NCI-H1930 (cell line): ENCODE measurements around the gene SLC25A43.

Experiments
- DNase-seq, 2 experiments: peaks; one replicate each; lab custom pipeline; 2025; lab: John Stamatoyannopoulos, UW

SLC25A43 gene

DNA sequence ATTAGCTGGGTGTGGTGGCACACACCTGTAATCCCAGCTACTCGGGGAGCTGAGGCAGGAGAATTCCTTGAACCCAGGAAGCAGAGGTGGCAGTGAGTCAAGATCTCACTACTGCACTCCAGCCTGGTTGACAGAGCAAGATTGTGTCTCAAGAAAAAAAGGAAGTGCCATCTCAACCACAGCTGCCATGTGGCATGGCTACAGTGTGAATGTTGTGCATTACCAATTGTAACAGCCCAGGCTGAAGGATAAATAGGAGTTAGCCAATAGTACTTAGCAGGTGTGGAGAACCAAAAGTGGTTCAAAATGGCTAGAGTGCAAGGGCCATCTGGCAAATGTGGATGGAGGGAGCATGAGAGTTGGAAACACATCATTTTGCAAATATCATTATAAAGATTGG lies 98.0 kb downstream of the SLC25A43 start:
- no peak for DNase-seq

- no peak for DNase-seq
Measured at GRCh38 chrX:119500061-119500800, 101.1 kb downstream of the SLC25A43 start.

- DNase-seq: no peak
Measured at GRCh38 chrX:119501511-119502148, 102.5 kb downstream of the SLC25A43 start.

DNA sequence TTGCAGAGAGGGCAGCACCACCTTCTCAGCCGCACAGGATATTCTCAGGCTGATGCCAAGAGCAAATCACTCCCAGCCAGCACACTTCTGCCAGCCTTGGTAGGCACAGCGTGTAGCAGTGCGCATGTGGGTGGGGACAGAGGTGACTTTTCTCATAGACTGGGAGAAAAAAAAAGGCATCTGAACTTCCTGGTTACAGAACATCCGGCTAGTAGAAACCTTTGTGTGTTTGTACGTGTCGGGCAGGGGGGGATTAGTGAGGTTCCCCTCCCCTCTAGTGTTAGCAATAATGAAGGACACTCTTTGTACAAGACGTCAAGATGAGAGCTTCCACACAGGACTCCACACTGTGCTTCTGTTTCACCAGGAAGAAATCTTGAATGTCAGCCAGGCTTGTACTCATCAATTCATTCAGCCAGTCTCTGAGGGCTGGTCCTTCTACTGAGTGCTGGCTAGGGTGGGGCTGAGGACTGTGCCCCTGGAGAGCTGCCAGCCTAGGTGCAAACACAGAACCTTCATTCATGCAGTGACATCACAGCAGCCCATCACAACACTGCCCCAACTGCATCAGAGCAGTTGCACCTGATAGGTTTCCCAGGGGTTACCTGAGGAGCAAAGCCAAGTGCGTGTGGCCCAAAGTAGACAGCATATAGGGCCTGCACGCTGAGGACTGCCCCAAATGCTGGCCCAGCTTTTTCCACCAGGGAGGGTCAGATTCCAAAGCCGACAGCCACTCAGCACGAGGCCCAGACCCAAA lies 103.8 kb downstream of the SLC25A43 start:
- no peak for DNase-seq

DNA sequence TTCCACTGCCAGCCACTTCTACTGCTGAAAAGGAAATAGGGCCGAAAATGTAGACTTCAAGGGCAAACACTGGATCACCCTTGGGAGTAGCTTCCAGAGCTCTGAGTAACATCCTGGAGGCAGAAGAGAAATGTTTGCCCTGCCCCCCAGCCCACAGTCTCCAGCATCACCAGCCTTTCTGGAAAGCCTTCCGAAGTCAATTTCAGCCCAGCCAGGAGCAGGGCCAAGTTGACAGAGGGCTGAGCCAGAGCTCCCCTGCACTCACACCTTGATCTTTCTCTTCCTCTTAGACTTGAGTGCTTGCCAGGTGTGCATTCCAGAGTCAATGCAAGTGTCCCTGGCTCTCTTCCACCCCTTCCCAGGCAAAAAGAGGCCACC lies 104.3 kb downstream of the SLC25A43 start:
- no peak for DNase-seq
